ENCODE data around the gene ALG11. TPM values are rescaled to one million over a fixed set of nuclear protein-coding genes. Genes with fewer than 3 reads are reported as not detected.

Gene ALG11
- total RNA-seq, 1 donor from 2014 or later = 34.0 TPM

- Mint-ChIP-seq H3K36me3 (ENCODE audit: low read depth) (peaks cover 9% of the 10 kb centered on the region), H3K27me3 (ENCODE audit: low read depth) (peaks cover 21% of the 10 kb centered on the region), H3K9me3 (no peaks in the 10 kb centered on the region), H3K4me1 (peaks cover 19% of the 10 kb centered on the region), H3K4me3 (peak within 1 kb of the TSS; percentile 100), H3K27ac (ENCODE audit: unreplicated experiment) (peak within 1 kb of the TSS; percentile 98)
- DNase-seq (ENCODE audit: low read depth, low spot score) = no peak
- TF ChIP-seq, protein P1, sequence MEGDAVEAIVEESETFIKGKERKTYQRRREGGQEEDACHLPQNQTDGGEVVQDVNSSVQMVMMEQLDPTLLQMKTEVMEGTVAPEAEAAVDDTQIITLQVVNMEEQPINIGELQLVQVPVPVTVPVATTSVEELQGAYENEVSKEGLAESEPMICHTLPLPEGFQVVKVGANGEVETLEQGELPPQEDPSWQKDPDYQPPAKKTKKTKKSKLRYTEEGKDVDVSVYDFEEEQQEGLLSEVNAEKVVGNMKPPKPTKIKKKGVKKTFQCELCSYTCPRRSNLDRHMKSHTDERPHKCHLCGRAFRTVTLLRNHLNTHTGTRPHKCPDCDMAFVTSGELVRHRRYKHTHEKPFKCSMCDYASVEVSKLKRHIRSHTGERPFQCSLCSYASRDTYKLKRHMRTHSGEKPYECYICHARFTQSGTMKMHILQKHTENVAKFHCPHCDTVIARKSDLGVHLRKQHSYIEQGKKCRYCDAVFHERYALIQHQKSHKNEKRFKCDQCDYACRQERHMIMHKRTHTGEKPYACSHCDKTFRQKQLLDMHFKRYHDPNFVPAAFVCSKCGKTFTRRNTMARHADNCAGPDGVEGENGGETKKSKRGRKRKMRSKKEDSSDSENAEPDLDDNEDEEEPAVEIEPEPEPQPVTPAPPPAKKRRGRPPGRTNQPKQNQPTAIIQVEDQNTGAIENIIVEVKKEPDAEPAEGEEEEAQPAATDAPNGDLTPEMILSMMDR (conservative IDR thresholded peaks at IDR 0.05) = peak; percentile 41
These were observed 1.1 kb upstream of the ALG11 start, which contains the start of gene ATP7B for GRCh38 chr13:52010890-52011631. ATP7B (minus strand) TSS chr13:52011450; CDS start chr13:52011337, 113 bp downstream.

- peaks cover 21% of the 10 kb centered on the region for H3K27me3 Mint-ChIP-seq (ENCODE audit: low read depth)
- peak overlapping the region; percentile 98 for H3K27ac Mint-ChIP-seq (ENCODE audit: unreplicated experiment)
- no peak for DNase-seq (ENCODE audit: low read depth, low spot score)
- TF ChIP-seq, protein P1 (conservative IDR thresholded peaks at IDR 0.05) = no peak
- peaks cover 12% of the 10 kb centered on the region for H3K36me3 Mint-ChIP-seq (ENCODE audit: low read depth)
- H3K4me3 Mint-ChIP-seq = peak overlapping the region; percentile 100
- peaks cover 19% of the 10 kb centered on the region for H3K4me1 Mint-ChIP-seq
- no peaks in the 10 kb centered on the region for H3K9me3 Mint-ChIP-seq
These were observed 276 bp downstream of the ALG11 start for GRCh38 chr13:52012512-52012836.

- DNase-seq (ENCODE audit: low read depth, low spot score) = no peak
- Mint-ChIP-seq H3K36me3 (ENCODE audit: low read depth) (peaks cover 30% of the 10 kb centered on the region), H3K4me1 (peaks cover 8% of the 10 kb centered on the region), H3K27ac (ENCODE audit: unreplicated experiment) (no peak overlapping the region), H3K9me3 (no peaks in the 10 kb centered on the region), H3K27me3 (ENCODE audit: low read depth) (peaks cover under 1% of the 10 kb centered on the region), H3K4me3 (peak overlapping the region; percentile 39)
- TF ChIP-seq, protein P1 (conservative IDR thresholded peaks at IDR 0.05) = no peak
These were observed 4.1 kb downstream of the ALG11 start for GRCh38 chr13:52016296-52016695.

GRCh38 chr13:52020191-52020590 lies 8.0 kb downstream of the ALG11 start:
- no peak for DNase-seq (ENCODE audit: low read depth, low spot score)
- no peak overlapping the region for H3K27ac Mint-ChIP-seq (ENCODE audit: unreplicated experiment)
- H3K9me3 Mint-ChIP-seq = no peaks in the 10 kb centered on the region
- no peak overlapping the region for H3K4me3 Mint-ChIP-seq
- no peaks in the 10 kb centered on the region for H3K27me3 Mint-ChIP-seq (ENCODE audit: low read depth)
- peaks cover 37% of the 10 kb centered on the region for H3K36me3 Mint-ChIP-seq (ENCODE audit: low read depth)
- no peaks in the 10 kb centered on the region for H3K4me1 Mint-ChIP-seq
- TF ChIP-seq, protein P1 (conservative IDR thresholded peaks at IDR 0.05) = no peak

- Mint-ChIP-seq H3K9me3 (peaks cover 8% of the 10 kb centered on the region), H3K4me3 (no peak overlapping the region), H3K36me3 (ENCODE audit: low read depth) (peaks cover 50% of the 10 kb centered on the region), H3K4me1 (no peaks in the 10 kb centered on the region), H3K27ac (ENCODE audit: unreplicated experiment) (no peak overlapping the region), H3K27me3 (ENCODE audit: low read depth) (no peaks in the 10 kb centered on the region)
- DNase-seq (ENCODE audit: low read depth, low spot score) = no peak
- TF ChIP-seq, protein P1 (conservative IDR thresholded peaks at IDR 0.05) = no peak
These were observed 10.2 kb downstream of the ALG11 start for GRCh38 chr13:52022356-52022755.
